Nephron (organoid): ENCODE results near the gene ZNF697.

Experiments
- H3K27ac Mint-ChIP-seq, 3 experiments: 2 replicates each; pipeline ENCODE4 v1.8.0; 2020; ENCODE audit warnings: mixed read lengths in 3 of 3, mild to moderate bottlenecking in 2 of 3, moderate library complexity in 1 of 3
- H3K27me3 Mint-ChIP-seq: 2 replicates; pipeline ENCODE4 v1.8.0; 2021; ENCODE audit warnings: low read depth, mild to moderate bottlenecking, moderate library complexity, mixed read lengths
- H3K36me3 Mint-ChIP-seq: 2 replicates; pipeline ENCODE4 v1.8.0; 2020; ENCODE audit warnings: low read depth, mixed read lengths
- H3K4me1 Mint-ChIP-seq: 2 replicates; pipeline ENCODE4 v1.8.0; 2020; ENCODE audit warnings: mixed read lengths
- H3K4me3 Mint-ChIP-seq, 3 experiments: 2 replicates each; pipeline ENCODE4 v1.8.0; 2020; ENCODE audit warnings: mild to moderate bottlenecking in 3 of 3, mixed read lengths in 3 of 3, moderate library complexity in 2 of 3
- H3K9me3 Mint-ChIP-seq: 2 replicates; pipeline ENCODE4 v1.8.0; 2020; ENCODE audit warnings: mixed read lengths
- TF ChIP-seq, protein P1 (sequence below), 3 experiments: fragments of 200-600 bp; sonication (generic); IDR thresholded peaks; one replicate each; pipeline ENCODE4 v1.5.0; 2021; ENCODE audit warnings: antibody characterized with exemption in 3 of 3; ENCODE audit not compliant: unreplicated experiment in 3 of 3

The ZNF697 gene

GRCh38 chr1:119631433-119632102 is 16.5 kb downstream of the ZNF697 start:
- Mint-ChIP-seq H3K4me1 (peaks cover 73% of the 10 kb centered on the region), H3K36me3 (peaks cover 6% of the 10 kb centered on the region), H3K9me3 (no peaks in the 10 kb centered on the region), H3K27ac (peak overlapping the region in 2 of 3 experiments; percentile 97 to 98), H3K4me3 (peak overlapping the region; percentile 41 to 48 (median 48)), H3K27me3 (no peaks in the 10 kb centered on the region)
- TF ChIP-seq, protein P1, sequence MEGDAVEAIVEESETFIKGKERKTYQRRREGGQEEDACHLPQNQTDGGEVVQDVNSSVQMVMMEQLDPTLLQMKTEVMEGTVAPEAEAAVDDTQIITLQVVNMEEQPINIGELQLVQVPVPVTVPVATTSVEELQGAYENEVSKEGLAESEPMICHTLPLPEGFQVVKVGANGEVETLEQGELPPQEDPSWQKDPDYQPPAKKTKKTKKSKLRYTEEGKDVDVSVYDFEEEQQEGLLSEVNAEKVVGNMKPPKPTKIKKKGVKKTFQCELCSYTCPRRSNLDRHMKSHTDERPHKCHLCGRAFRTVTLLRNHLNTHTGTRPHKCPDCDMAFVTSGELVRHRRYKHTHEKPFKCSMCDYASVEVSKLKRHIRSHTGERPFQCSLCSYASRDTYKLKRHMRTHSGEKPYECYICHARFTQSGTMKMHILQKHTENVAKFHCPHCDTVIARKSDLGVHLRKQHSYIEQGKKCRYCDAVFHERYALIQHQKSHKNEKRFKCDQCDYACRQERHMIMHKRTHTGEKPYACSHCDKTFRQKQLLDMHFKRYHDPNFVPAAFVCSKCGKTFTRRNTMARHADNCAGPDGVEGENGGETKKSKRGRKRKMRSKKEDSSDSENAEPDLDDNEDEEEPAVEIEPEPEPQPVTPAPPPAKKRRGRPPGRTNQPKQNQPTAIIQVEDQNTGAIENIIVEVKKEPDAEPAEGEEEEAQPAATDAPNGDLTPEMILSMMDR (IDR thresholded peaks at IDR 0.05; ENCODE audit: unreplicated experiment in 3 of 3), result no peak

GRCh38 chr1:119631086-119631432 is 17.0 kb downstream of the ZNF697 start:
- H3K36me3 Mint-ChIP-seq, result peaks cover 10% of the 10 kb centered on the region
- no peaks in the 10 kb centered on the region for H3K27me3 Mint-ChIP-seq
- TF ChIP-seq, protein P1 (IDR thresholded peaks at IDR 0.05; ENCODE audit: unreplicated experiment in 3 of 3), result no peak
- peak overlapping the region in 2 of 3 experiments; percentile 97 to 98 for H3K27ac Mint-ChIP-seq
- no peaks in the 10 kb centered on the region for H3K9me3 Mint-ChIP-seq
- peak overlapping the region in 1 of 3 experiments; percentile 45 for H3K4me3 Mint-ChIP-seq
- peaks cover 78% of the 10 kb centered on the region for H3K4me1 Mint-ChIP-seq

GRCh38 chr1:119626841-119627240 is 21.2 kb downstream of the ZNF697 start:
- Mint-ChIP-seq H3K9me3 (no peaks in the 10 kb centered on the region), H3K27ac (peak overlapping the region in 2 of 3 experiments; percentile 94 to 98)

GRCh38 chr1:119626011-119626545 is 22.0 kb downstream of the ZNF697 start:
- peaks cover 60% of the 10 kb centered on the region for H3K4me1 Mint-ChIP-seq
- TF ChIP-seq, protein P1 (IDR thresholded peaks at IDR 0.05; ENCODE audit: unreplicated experiment in 3 of 3), result no peak
- H3K27ac Mint-ChIP-seq, result peak overlapping the region in 2 of 3 experiments; percentile 94 to 98
- H3K27me3 Mint-ChIP-seq, result no peaks in the 10 kb centered on the region
- H3K36me3 Mint-ChIP-seq, result peaks cover 50% of the 10 kb centered on the region
- no peaks in the 10 kb centered on the region for H3K9me3 Mint-ChIP-seq
- no peak overlapping the region for H3K4me3 Mint-ChIP-seq

More at GRCh38 chr1:119626841-119627240, 21.2 kb downstream of the ZNF697 start:
- peaks cover 42% of the 10 kb centered on the region for H3K36me3 Mint-ChIP-seq
- peaks cover 59% of the 10 kb centered on the region for H3K4me1 Mint-ChIP-seq
- TF ChIP-seq, protein P1 (IDR thresholded peaks at IDR 0.05; ENCODE audit: unreplicated experiment in 3 of 3), result no peak
- H3K4me3 Mint-ChIP-seq, result peak overlapping the region in 1 of 3 experiments; percentile 11
- H3K27me3 Mint-ChIP-seq, result no peaks in the 10 kb centered on the region

DNA sequence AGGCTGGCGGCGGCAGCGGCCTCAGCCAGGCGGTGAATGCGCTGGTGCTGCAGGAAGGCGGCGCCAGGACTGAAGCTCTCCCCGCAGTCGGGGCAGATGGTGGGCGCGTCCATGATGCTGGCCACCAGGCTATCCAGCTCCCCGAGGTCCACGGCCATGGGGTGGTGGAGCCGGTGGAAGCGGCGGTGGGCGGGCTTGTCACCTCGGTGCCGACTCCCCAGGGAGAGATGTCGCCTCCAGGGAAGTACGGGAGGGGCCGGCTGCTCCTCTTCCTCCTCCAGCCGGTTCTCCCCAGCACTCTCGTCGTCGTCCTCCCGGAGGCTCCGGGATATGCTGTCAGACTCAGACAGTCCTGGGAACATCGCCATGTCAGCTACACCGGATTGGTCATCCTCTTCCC is 24.4 kb downstream of the ZNF697 start:
- H3K27me3 Mint-ChIP-seq, result no peaks in the 10 kb centered on the region
- TF ChIP-seq, protein P1 (IDR thresholded peaks at IDR 0.05; ENCODE audit: unreplicated experiment in 3 of 3), result no peak
- peak overlapping the region in 2 of 3 experiments; percentile 32 to 55 for H3K27ac Mint-ChIP-seq
- H3K36me3 Mint-ChIP-seq, result peaks cover 63% of the 10 kb centered on the region
- peaks cover 63% of the 10 kb centered on the region for H3K4me1 Mint-ChIP-seq
- no peaks in the 10 kb centered on the region for H3K9me3 Mint-ChIP-seq
- no peak overlapping the region for H3K4me3 Mint-ChIP-seq

- no peak overlapping the region for H3K4me3 Mint-ChIP-seq
- TF ChIP-seq, protein P1 (IDR thresholded peaks at IDR 0.05; ENCODE audit: unreplicated experiment in 3 of 3), result no peak
- no peaks in the 10 kb centered on the region for H3K27me3 Mint-ChIP-seq
- peaks cover 68% of the 10 kb centered on the region for H3K36me3 Mint-ChIP-seq
- peaks cover 63% of the 10 kb centered on the region for H3K4me1 Mint-ChIP-seq
- H3K27ac Mint-ChIP-seq, result no peak overlapping the region
- H3K9me3 Mint-ChIP-seq, result no peaks in the 10 kb centered on the region
These were observed 24.9 kb downstream of the ZNF697 start for GRCh38 chr1:119623193-119623515.
